PFSK-1 (cell line): Measurements from ENCODE around the gene B3GNT4.

Experiments
- POLR2AphosphoS5 ChIP-seq: IDR thresholded peaks from 2 replicates; pipeline ENCODE4 v1.6.1; 2012; ENCODE audit warnings: low read depth, mild to moderate bottlenecking, control low read depth, low read length, moderate library complexity
- REST ChIP-seq, 2 experiments: IDR thresholded peaks; 2 replicates each; pipeline versions ENCODE4 v1.6.1 to v1.8.0; 2011 to 2012; ENCODE audit warnings: low read depth in 2 of 2, low read length in 2 of 2, control low read depth in 1 of 2, inconsistent platforms in 1 of 2, mild to moderate bottlenecking in 1 of 2, moderate library complexity in 1 of 2; ENCODE audit not compliant: insufficient read depth in 1 of 2

- TF ChIP-seq REST (IDR thresholded peaks at IDR 0.05; ENCODE audit: insufficient read depth in 1 of 2, low read depth in 2 of 2, low read length in 2 of 2) (no peak), POLR2AphosphoS5 (no peak)
These were observed 47.8 kb upstream of the B3GNT4 start for GRCh38 chr12:122155705-122156104.
